OCI-LY7 (cell line): ENCODE measurements around the gene SOCS7. TPM values are rescaled to one million over a fixed set of nuclear protein-coding genes. Genes with fewer than 3 reads are reported as not detected.

Experiments
- BruUV-seq: library from RNA; stranded (reverse); fragments of 400-500 nt; replicated peaks from 2 replicates; lab custom pipeline; 2021; lab: Mats Ljungman, UMichigan
- CTCF ChIA-PET: fragments of 300-600 bp; sonication (Branson Sonifier 250); formaldehyde crosslinking; loops from one replicate; lab custom pipeline; 2022; ENCODE audit warnings: antibody characterized with exemption; ENCODE audit not compliant: unreplicated experiment; lab: Charles Lee
- POLR2A ChIA-PET: fragments of 300-600 bp; sonication (Branson Sonifier 250); formaldehyde crosslinking; loops from one replicate; lab custom pipeline; 2022; ENCODE audit warnings: antibody characterized with exemption; lab: Charles Lee
- DNase-seq: peaks from one replicate; pipeline ENCODE4 v3.0.0-alpha.2; 2015; ENCODE audit warnings: low spot score
- H2AFZ ChIP-seq: fragments of 200-600 bp; sonication (generic), shearing (Covaris generic); 2 replicates; pipeline ENCODE4 v1.6.1; 2014; ENCODE audit warnings: mild to moderate bottlenecking, antibody characterized with exemption, low read length, moderate library complexity
- H3K27ac ChIP-seq: fragments of 200-600 bp; sonication (generic); 2 replicates; pipeline ENCODE4 v1.5.1; 2014; ENCODE audit warnings: mixed run types, low read depth, mild to moderate bottlenecking, moderate library complexity, low read length, inconsistent platforms; ENCODE audit not compliant: poor library complexity, severe bottlenecking
- H3K36me3 ChIP-seq: fragments of 200-600 bp; sonication (generic); 2 replicates; pipeline ENCODE4 v1.6.1; 2014; ENCODE audit warnings: mild to moderate bottlenecking, antibody characterized with exemption, low read length, moderate library complexity, mixed read lengths; ENCODE audit not compliant: insufficient read depth
- H3K4me1 ChIP-seq: fragments of 200-600 bp; sonication (generic); 2 replicates; pipeline ENCODE4 v1.5.1; 2014; ENCODE audit warnings: mild to moderate bottlenecking, low read length; ENCODE audit not compliant: insufficient read depth, poor library complexity, severe bottlenecking
- H3K4me2 ChIP-seq: fragments of 200-600 bp; sonication (generic); 2 replicates; pipeline ENCODE4 v1.6.1; 2014; ENCODE audit warnings: mild to moderate bottlenecking, low read length
- H3K4me3 ChIP-seq: fragments of 200-600 bp; sonication (generic); 2 replicates; pipeline ENCODE4 v1.5.1; 2014; ENCODE audit warnings: mild to moderate bottlenecking, low read depth, low read length; ENCODE audit not compliant: poor library complexity, severe bottlenecking
- H3K79me2 ChIP-seq: fragments of 200-600 bp; sonication (generic); 2 replicates; pipeline ENCODE4 v1.6.1; 2016; ENCODE audit warnings: low read depth, mild to moderate bottlenecking, low read length, moderate library complexity, mixed read lengths; ENCODE audit not compliant: insufficient read depth
- H3K9me2 ChIP-seq: fragments of 200-600 bp; sonication (generic); 2 replicates; pipeline ENCODE4 v1.6.1; 2016; ENCODE audit warnings: mild to moderate bottlenecking, low read length, mixed read lengths; ENCODE audit not compliant: insufficient read depth
- H3K9me3 ChIP-seq: fragments of 200-600 bp; sonication (generic); 2 replicates; pipeline ENCODE4 v1.6.1; 2014; ENCODE audit warnings: mild to moderate bottlenecking, mixed run types, low read length, mixed read lengths
- H4K20me1 ChIP-seq: fragments of 200-600 bp; sonication (generic); 2 replicates; pipeline ENCODE4 v1.6.1; 2014; ENCODE audit warnings: mild to moderate bottlenecking, antibody characterized with exemption, low read length, moderate library complexity, mixed read lengths; ENCODE audit not compliant: insufficient read depth
- EZH2phosphoT487 ChIP-seq: fragments of 200-600 bp; sonication (generic); IDR thresholded peaks from 2 replicates; pipeline ENCODE4 v1.6.1; 2018; ENCODE audit warnings: low read depth, borderline replicate concordance, mild to moderate bottlenecking, mixed run types, antibody characterized with exemption, low read length, moderate library complexity, mixed read lengths
- intact Hi-C: fragments of 100-400 bp; cut with micrococcal nuclease; formaldehyde crosslinking; loops from one replicate; pipeline ENCODE4 v1.10.0; 2022; ENCODE audit not compliant: unreplicated experiment
- total RNA-seq, 2 experiments: library from RNA; depleted of rRNA in 1 of 2; stranded (reverse); fragments of >200 nt in 1 of 2; shearing (Covaris generic) in 1 of 2; gene quantifications; 2 replicates each; pipeline ENCODE4 v1.2.3, GENCODE V29; 2014 to 2022
- TF ChIP-seq, protein P1 (sequence below): fragments of 200-600 bp; sonication (generic); conservative IDR thresholded peaks from 2 replicates; pipeline ENCODE4 v1.5.1; 2014; ENCODE audit warnings: mild to moderate bottlenecking, antibody characterized with exemption, low read length, moderate library complexity, mixed read lengths

Gene SOCS7
- total RNA-seq, 2 experiments from 2014 or later, result 36.1 to 39.1 TPM

DNA sequence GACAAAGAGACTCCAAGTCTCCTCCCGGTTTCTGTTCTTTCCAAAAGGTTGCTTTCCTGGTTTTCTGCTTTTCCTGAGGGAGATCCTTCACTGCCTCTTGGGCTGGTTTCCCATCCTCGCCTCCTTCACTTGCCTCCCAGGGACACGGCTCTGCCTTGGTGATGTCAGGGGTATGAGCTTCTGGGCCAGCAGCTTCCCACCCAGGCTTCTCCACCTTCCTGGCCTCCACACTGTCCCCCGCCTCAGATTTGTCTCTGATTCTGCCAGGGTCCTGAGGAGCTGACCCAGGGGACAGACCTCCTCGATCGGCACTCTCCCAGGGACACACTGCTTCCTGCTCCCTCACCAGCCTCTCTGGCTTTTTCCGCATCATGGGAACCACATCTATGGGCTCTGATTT is 22.4 kb upstream of the SOCS7 start:
- H3K79me2 ChIP-seq, result no peaks in the 10 kb centered on the region
- H2AFZ ChIP-seq, result no peak overlapping the region
- no peak overlapping the region for H3K4me3 ChIP-seq
- H3K4me1 ChIP-seq, result peaks cover 52% of the 10 kb centered on the region
- ChIA-PET CTCF (interaction anchor here (1.5 kb wide), 1 partner anchor 20 kb away, joined by 4 read pairs; no protein-coding TSS in a partner anchor), POLR2A (interaction anchor here (0.6 to 1.1 kb wide), 2 partner anchors 11 to 16 kb away, joined by 3 read pairs; no protein-coding TSS in a partner anchor)
- no peaks in the 10 kb centered on the region for H3K36me3 ChIP-seq
- H3K27ac ChIP-seq, result peak overlapping the region; percentile 97
- intact Hi-C loops, result no loop called here
- H3K9me3 ChIP-seq, result no peaks in the 10 kb centered on the region
- no TSS peak for BruUV-seq
- H3K4me2 ChIP-seq, result peak overlapping the region; percentile 91
- H3K9me2 ChIP-seq, result no peaks in the 10 kb centered on the region
- no peak for DNase-seq
- H4K20me1 ChIP-seq, result no peaks in the 10 kb centered on the region
- no peak for TF ChIP-seq EZH2phosphoT487
- TF ChIP-seq, protein P1, sequence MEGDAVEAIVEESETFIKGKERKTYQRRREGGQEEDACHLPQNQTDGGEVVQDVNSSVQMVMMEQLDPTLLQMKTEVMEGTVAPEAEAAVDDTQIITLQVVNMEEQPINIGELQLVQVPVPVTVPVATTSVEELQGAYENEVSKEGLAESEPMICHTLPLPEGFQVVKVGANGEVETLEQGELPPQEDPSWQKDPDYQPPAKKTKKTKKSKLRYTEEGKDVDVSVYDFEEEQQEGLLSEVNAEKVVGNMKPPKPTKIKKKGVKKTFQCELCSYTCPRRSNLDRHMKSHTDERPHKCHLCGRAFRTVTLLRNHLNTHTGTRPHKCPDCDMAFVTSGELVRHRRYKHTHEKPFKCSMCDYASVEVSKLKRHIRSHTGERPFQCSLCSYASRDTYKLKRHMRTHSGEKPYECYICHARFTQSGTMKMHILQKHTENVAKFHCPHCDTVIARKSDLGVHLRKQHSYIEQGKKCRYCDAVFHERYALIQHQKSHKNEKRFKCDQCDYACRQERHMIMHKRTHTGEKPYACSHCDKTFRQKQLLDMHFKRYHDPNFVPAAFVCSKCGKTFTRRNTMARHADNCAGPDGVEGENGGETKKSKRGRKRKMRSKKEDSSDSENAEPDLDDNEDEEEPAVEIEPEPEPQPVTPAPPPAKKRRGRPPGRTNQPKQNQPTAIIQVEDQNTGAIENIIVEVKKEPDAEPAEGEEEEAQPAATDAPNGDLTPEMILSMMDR, result no peak

DNA sequence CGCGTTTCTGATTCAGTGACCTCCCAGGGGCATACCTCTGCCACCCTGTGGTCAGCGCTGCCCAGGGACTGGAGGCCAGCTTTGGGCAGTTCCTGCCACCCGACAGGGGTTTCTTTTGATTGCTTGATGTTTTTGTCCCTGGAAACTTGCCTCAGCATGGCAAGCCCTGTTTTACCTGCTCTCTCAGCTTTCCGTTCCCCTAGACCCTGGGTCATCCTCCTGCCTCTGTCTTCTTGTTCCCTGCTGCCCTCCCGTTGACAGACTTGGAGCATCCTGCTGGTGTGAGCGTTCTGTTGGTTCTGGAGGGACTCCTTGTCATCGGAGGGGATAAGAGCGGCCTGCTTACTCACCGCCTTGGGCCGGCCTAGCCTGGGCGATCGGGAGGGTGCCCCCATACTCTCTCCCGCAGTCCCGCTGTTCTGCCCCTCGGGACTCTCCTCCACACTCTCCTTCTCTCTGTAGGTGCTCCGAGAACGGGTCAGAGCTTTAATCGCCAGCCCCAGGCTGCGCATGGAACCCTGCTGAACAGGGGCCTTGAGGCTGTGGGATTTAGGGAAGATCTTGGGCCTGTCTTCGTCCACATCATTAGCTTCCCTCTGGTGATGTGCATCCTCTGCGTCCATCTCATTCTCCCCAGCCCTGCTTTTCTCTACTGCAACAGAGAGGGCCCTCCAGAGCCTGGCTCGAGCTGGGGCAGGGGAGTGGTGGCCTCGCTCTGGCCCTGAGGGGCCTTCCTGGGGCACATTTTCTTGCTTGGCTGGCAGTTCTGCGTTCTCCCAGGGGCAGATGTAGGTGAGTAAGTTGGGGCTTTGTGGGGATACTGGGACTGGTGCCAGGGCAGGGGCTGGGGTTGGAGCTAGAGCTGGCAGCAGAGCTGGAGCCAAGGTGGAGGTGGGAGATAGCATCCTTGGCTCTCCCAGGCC is 21.6 kb upstream of the SOCS7 start:
- no TSS peak for BruUV-seq
- Histone ChIP-seq H4K20me1 (no peaks in the 10 kb centered on the region), H3K9me2 (no peaks in the 10 kb centered on the region), H3K79me2 (no peaks in the 10 kb centered on the region), H3K36me3 (no peaks in the 10 kb centered on the region), H3K27ac (no peak overlapping the region), H3K4me1 (peaks cover 44% of the 10 kb centered on the region), H2AFZ (no peak overlapping the region), H3K4me3 (no peak overlapping the region), H3K4me2 (no peak overlapping the region), H3K9me3 (no peaks in the 10 kb centered on the region)
- no peak for TF ChIP-seq EZH2phosphoT487
- TF ChIP-seq, protein P1, result no peak
- no peak for DNase-seq
- intact Hi-C loops, result no loop called here
- ChIA-PET CTCF (no interaction called here), POLR2A (interaction anchor here (0.6 kb wide), 1 partner anchor 17 kb away, joined by 3 read pairs; no protein-coding TSS in a partner anchor)
